DND-41 (cell line): ENCODE results near the gene DIS3L2.

Experiments
- ATAC-seq: fragments of 200-7000 bp; cut with Tn5 transposase; 3 replicates; pipeline ENCODE4 v1.9.1; 2021; ENCODE audit warnings: low read depth; ENCODE audit not compliant: insufficient read depth
- DNase-seq: peaks from one replicate; pipeline ENCODE4 v3.0.0-alpha.2; 2020
- H2AFZ ChIP-seq: 2 replicates; pipeline ENCODE4 v1.6.0; 2012; ENCODE audit warnings: low read depth, low read length
- H3K27ac ChIP-seq: 2 replicates; pipeline ENCODE4 v1.5.1; 2012; ENCODE audit warnings: low read length, inconsistent platforms
- H3K27me3 ChIP-seq: fragments of 200-600 bp; sonication (generic); 2 replicates; pipeline ENCODE4 v1.6.0; 2012; ENCODE audit warnings: low read length, mild to moderate bottlenecking, inconsistent platforms; ENCODE audit not compliant: insufficient read depth, poor library complexity
- H3K36me3 ChIP-seq: 2 replicates; pipeline ENCODE4 v1.5.1; 2012; ENCODE audit warnings: low read length, inconsistent platforms; ENCODE audit not compliant: insufficient read depth
- H3K4me1 ChIP-seq: 2 replicates; pipeline ENCODE4 v1.5.1; 2012; ENCODE audit warnings: mild to moderate bottlenecking, low read length; ENCODE audit not compliant: insufficient read depth
- H3K4me2 ChIP-seq: 2 replicates; pipeline ENCODE4 v1.6.0; 2012; ENCODE audit warnings: mild to moderate bottlenecking, moderate library complexity, low read length, inconsistent platforms; ENCODE audit not compliant: insufficient read depth
- H3K4me3 ChIP-seq, 2 experiments: fragments of 200-600 bp in 1 of 2; shearing (Covaris generic) in 1 of 2; 2 replicates each; pipeline ENCODE4 v1.5.1; 2012 to 2016; ENCODE audit warnings: inconsistent platforms in 2 of 2, low read length in 2 of 2, mild to moderate bottlenecking in 2 of 2, low read depth in 1 of 2, moderate library complexity in 1 of 2
- H3K79me2 ChIP-seq: 2 replicates; pipeline ENCODE4 v1.6.0; 2012; ENCODE audit warnings: low read length, inconsistent platforms; ENCODE audit not compliant: insufficient read depth
- H3K9ac ChIP-seq: 2 replicates; pipeline ENCODE4 v1.6.0; 2012; ENCODE audit warnings: low read depth, mild to moderate bottlenecking, inconsistent platforms, low read length, moderate library complexity
- H3K9me3 ChIP-seq: 2 replicates; pipeline ENCODE4 v1.5.1; 2012; ENCODE audit warnings: low read length, moderate library complexity, mild to moderate bottlenecking, inconsistent platforms; ENCODE audit not compliant: insufficient read depth, severe bottlenecking
- H4K20me1 ChIP-seq: 2 replicates; pipeline ENCODE4 v1.6.0; 2012; ENCODE audit warnings: low read length; ENCODE audit not compliant: insufficient read depth
- EZH2 ChIP-seq: IDR thresholded peaks from 3 replicates; pipeline ENCODE4 v1.6.1; 2012; ENCODE audit warnings: borderline replicate concordance, low read depth, mild to moderate bottlenecking, moderate library complexity, low read length, inconsistent platforms; ENCODE audit not compliant: severe bottlenecking
- TF ChIP-seq, protein P1 (sequence below): IDR thresholded peaks from 2 replicates; pipeline ENCODE4 v1.5.1; 2012; ENCODE audit warnings: borderline replicate concordance, low read length, moderate library complexity, mild to moderate bottlenecking; ENCODE audit not compliant: poor library complexity, severe bottlenecking; ENCODE audit errors: extremely low read depth

Gene DIS3L2

DNA sequence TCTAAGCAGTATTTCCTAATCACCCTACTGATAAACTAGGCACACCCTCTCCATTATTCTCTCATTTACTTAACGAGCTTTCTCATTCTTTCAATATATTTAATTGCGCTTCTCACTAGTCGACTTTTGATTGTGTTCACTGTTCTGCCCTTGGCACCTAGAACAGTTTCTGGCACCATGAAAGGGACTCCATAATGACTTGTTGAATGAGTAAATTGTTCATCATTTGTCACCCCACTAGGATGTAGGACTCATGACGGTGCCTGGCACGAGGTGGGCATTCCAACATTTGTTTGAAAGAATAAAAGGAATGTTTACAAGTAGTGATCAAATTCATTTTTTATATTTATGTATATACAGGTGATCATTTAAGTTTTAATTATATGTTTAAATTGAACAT lies 123.7 kb downstream of the DIS3L2 start:
- no peak overlapping the region for H3K9ac ChIP-seq
- ATAC-seq: no peak

DNA sequence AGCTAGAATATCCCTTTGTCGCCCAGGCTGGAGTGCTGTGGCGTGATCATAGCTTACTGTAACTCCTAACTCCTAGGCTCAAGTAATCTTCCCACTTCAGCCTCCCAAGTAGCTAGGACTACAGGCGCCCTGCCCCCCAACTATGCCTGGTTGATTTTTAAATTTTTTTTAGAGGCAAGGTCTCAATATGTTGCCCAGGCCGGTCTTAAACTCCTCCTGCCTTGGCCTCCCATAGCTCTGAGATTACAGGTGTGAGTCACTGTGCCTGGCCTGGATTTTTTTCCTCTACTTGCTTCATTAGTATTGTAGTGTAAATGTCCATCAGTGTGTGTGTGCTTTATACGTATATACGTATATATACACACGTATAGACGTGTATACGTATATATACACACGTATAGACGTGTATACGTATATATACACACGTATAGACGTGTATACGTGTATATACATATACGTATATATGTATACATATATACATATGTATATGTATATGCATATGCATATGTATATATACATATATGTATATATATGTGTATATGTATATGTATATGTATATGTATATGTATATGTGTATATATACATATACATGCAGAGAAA lies 124.4 kb downstream of the DIS3L2 start:
- no peak overlapping the region for H2AFZ ChIP-seq
- no peaks in the 10 kb centered on the region for H3K4me1 ChIP-seq
- no peak overlapping the region for H3K4me3 ChIP-seq
- H3K27me3 ChIP-seq: no peaks in the 10 kb centered on the region
- ATAC-seq (no peak), DNase-seq (no peak)
- peaks cover 22% of the 10 kb centered on the region for H3K36me3 ChIP-seq
- H4K20me1 ChIP-seq: no peaks in the 10 kb centered on the region
- no peak overlapping the region for H3K27ac ChIP-seq
- no peak overlapping the region for H3K9ac ChIP-seq
- TF ChIP-seq, protein P1, sequence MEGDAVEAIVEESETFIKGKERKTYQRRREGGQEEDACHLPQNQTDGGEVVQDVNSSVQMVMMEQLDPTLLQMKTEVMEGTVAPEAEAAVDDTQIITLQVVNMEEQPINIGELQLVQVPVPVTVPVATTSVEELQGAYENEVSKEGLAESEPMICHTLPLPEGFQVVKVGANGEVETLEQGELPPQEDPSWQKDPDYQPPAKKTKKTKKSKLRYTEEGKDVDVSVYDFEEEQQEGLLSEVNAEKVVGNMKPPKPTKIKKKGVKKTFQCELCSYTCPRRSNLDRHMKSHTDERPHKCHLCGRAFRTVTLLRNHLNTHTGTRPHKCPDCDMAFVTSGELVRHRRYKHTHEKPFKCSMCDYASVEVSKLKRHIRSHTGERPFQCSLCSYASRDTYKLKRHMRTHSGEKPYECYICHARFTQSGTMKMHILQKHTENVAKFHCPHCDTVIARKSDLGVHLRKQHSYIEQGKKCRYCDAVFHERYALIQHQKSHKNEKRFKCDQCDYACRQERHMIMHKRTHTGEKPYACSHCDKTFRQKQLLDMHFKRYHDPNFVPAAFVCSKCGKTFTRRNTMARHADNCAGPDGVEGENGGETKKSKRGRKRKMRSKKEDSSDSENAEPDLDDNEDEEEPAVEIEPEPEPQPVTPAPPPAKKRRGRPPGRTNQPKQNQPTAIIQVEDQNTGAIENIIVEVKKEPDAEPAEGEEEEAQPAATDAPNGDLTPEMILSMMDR: no peak
- no peak for TF ChIP-seq EZH2
- no peaks in the 10 kb centered on the region for H3K79me2 ChIP-seq
- no peak overlapping the region for H3K4me2 ChIP-seq
- H3K9me3 ChIP-seq: peaks cover 7% of the 10 kb centered on the region

More for the DNA sequence above, 123.7 kb downstream of the DIS3L2 start:
- Histone ChIP-seq H3K36me3 (peaks cover 22% of the 10 kb centered on the region), H3K4me1 (no peaks in the 10 kb centered on the region), H2AFZ (no peak overlapping the region), H3K27me3 (no peaks in the 10 kb centered on the region), H4K20me1 (no peaks in the 10 kb centered on the region), H3K4me3 (no peak overlapping the region), H3K27ac (no peak overlapping the region), H3K4me2 (no peak overlapping the region), H3K9me3 (peaks cover 8% of the 10 kb centered on the region), H3K79me2 (no peaks in the 10 kb centered on the region)
- no peak for DNase-seq
- TF ChIP-seq, protein P1: no peak
- TF ChIP-seq EZH2: no peak

DNA sequence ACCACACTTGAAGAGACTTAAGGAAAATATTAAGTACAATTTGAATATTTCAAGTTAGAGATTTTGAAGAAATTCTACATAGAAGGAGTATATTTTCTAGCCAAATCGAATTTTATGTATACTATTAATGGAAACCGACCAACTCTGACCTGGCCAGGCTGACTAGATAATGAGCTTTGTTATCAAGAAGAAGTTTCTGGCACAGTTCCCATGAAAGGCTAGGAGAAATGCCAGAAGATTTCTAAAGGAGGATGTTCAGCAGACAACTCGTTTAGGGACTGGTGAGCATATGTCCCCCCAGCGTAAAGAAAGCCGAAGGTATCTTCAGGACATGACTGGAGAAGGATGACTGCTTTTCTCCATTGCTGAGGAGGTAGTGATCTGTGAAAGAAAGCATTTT lies 127.3 kb downstream of the DIS3L2 start:
- DNase-seq: no peak
- no peak overlapping the region for H3K4me3 ChIP-seq
- peaks cover 18% of the 10 kb centered on the region for H3K36me3 ChIP-seq
- H4K20me1 ChIP-seq: no peaks in the 10 kb centered on the region
- no peak overlapping the region for H3K4me2 ChIP-seq
- H3K79me2 ChIP-seq: no peaks in the 10 kb centered on the region
- H3K27me3 ChIP-seq: no peaks in the 10 kb centered on the region
- H2AFZ ChIP-seq: no peak overlapping the region
- H3K9ac ChIP-seq: no peak overlapping the region
- no peaks in the 10 kb centered on the region for H3K9me3 ChIP-seq
- ATAC-seq: no peak
- TF ChIP-seq, protein P1: no peak
- no peak for TF ChIP-seq EZH2
- H3K4me1 ChIP-seq: no peaks in the 10 kb centered on the region
- no peak overlapping the region for H3K27ac ChIP-seq
